ENCODE data around the gene OGFR.
A peak's percentile ranks its signal among the peaks of the same experiment; 100 is the strongest.

OGFR gene

GRCh38 chr20:62816031-62816883 lies 11.6 kb downstream of the OGFR start:
- Histone ChIP-seq H3K27ac (ENCODE audit: extremely low read depth, low read depth, low read length) (no peak overlapping the region; the same call in 1 of the 2 replicates), H3K4me1 (ENCODE audit: control insufficient read depth, insufficient read depth, low read length) (peaks cover 6% of the 10 kb centered on the region; the same call in 1 of the 2 replicates), H3K4me3 (ENCODE audit: low read depth, low read length) (peak overlapping the region; percentile 18; the same call in 1 of the 2 replicates), H3K9me3 (ENCODE audit: control insufficient read depth, insufficient read depth, low read depth, low read length) (no peaks in the 10 kb centered on the region), H3K36me3 (ENCODE audit: control insufficient read depth in 2 of 2, insufficient read depth in 1 of 2, low read length in 2 of 2) (peaks cover 0 to 21% of the 10 kb centered on the region in 2 experiments; a peak in 1 of 3 replicates)
- ChIA-PET CTCF (interaction anchor here (0.5 to 1.4 kb wide), 5 partner anchors 8 to 189 kb away, joined by 3 to 5 read pairs (median 3); no protein-coding TSS in a partner anchor), POLR2A (interaction anchor here (0.8 to 1.7 kb wide), 5 partner anchors 9 to 448 kb away, joined by 3 to 6 read pairs (median 4); partner anchors contain the start of genes OGFR and RPS21)
- TF ChIP-seq REST (tag by site-specific recombination; IDR thresholded peaks at IDR 0.05), result peak; percentile 56
- TF ChIP-seq BCL6B (tag by site-specific recombination; IDR thresholded peaks at IDR 0.05), result no peak

- Histone ChIP-seq H3K9me3 (ENCODE audit: control insufficient read depth, insufficient read depth, low read depth, low read length) (no peaks in the 10 kb centered on the region), H3K27ac (ENCODE audit: extremely low read depth, low read depth, low read length) (no peak within 1 kb of the TSS; the same call in 1 of the 2 replicates), H3K36me3 (ENCODE audit: control insufficient read depth in 2 of 2, insufficient read depth in 1 of 2, low read length in 2 of 2) (peaks cover 0 to 12% of the 10 kb centered on the region in 2 experiments; a peak in 1 of 3 replicates), H3K4me1 (ENCODE audit: control insufficient read depth, insufficient read depth, low read length) (peaks cover 6% of the 10 kb centered on the region; the same call in 1 of the 2 replicates), H3K4me3 (ENCODE audit: low read depth, low read length) (peak within 1 kb of the TSS; percentile 18; the same call in 1 of the 2 replicates)
- ChIA-PET POLR2A (interaction anchor here (0.9 to 1.0 kb wide), 2 partner anchors 15 to 430 kb away, joined by 3 to 4 read pairs; partner anchors contain the start of gene RPS21), CTCF (interaction anchor here (0.6 to 0.7 kb wide), 2 partner anchors 8 to 9 kb away, joined by 3 to 4 read pairs; no protein-coding TSS in a partner anchor)
- no peak for TF ChIP-seq ZXDB (tag by site-specific recombination; IDR thresholded peaks at IDR 0.05)
- no peak for TF ChIP-seq ZNF658 (tag by site-specific recombination; IDR thresholded peaks at IDR 0.05)
- no peak for TF ChIP-seq TRIM28 (IDR thresholded peaks at IDR 0.05; ENCODE audit: borderline replicate concordance, low read length)
- TF ChIP-seq ZNF221 (tag by site-specific recombination; IDR thresholded peaks at IDR 0.05; ENCODE audit: borderline replicate concordance), result no peak
- no peak for TF ChIP-seq RBAK (tag by site-specific recombination; IDR thresholded peaks at IDR 0.05)
- no peak for TF ChIP-seq INSM2 (tag by site-specific recombination; IDR thresholded peaks at IDR 0.05)
- no peak for TF ChIP-seq SALL2 (tag by site-specific recombination; IDR thresholded peaks at IDR 0.05; ENCODE audit: borderline replicate concordance)
- TF ChIP-seq HOXA7 (CRISPR knock-in tag; IDR thresholded peaks at IDR 0.05; ENCODE audit: borderline replicate concordance), result no peak
- TF ChIP-seq ZIC2 (tag by site-specific recombination; IDR thresholded peaks at IDR 0.05), result no peak
- no peak for TF ChIP-seq MZF1 (tag by site-specific recombination; IDR thresholded peaks at IDR 0.05; ENCODE audit: borderline replicate concordance)
- no peak for TF ChIP-seq ZNF830 (tag by site-specific recombination; IDR thresholded peaks at IDR 0.05; ENCODE audit: low read depth)
- TF ChIP-seq ZFP69B (tag by site-specific recombination; IDR thresholded peaks at IDR 0.05), result no peak
- TF ChIP-seq ATF2 (tag by site-specific recombination; IDR thresholded peaks at IDR 0.05; ENCODE audit: low read depth), result no peak
- TF ChIP-seq ZEB2 (tag by site-specific recombination; IDR thresholded peaks at IDR 0.05), result no peak
- no peak for TF ChIP-seq KLF8 (tag by site-specific recombination; IDR thresholded peaks at IDR 0.05)
- TF ChIP-seq ZNF654 (tag by site-specific recombination; IDR thresholded peaks at IDR 0.05; ENCODE audit: low read depth), result no peak
These were observed 12.5 kb downstream of the OGFR start, which contains the start of gene COL9A3 for GRCh38 chr20:62816884-62817873. TSS of gene COL9A3 (plus strand) at chr20:62817050. CDS start at chr20:62817065, 15 bp downstream.
